Coronary artery (tissue), 2 donors: Measurements from ENCODE around the gene TSPYL4.

Experiments used
- DNase-seq: peaks from one replicate; pipeline ENCODE4 v3.0.0-alpha.2; 2017; ENCODE audit warnings: low spot score
- H3K27ac ChIP-seq, 2 donors: fragments of 200-600 bp; sonication (generic); one replicate each; pipeline ENCODE4 v1.5.1; 2016 to 2019
- H3K4me3 ChIP-seq: fragments of 200-600 bp; sonication (generic); 2 replicates; pipeline ENCODE4 v1.5.1; 2016; ENCODE audit warnings: mild to moderate bottlenecking, moderate library complexity
- TF ChIP-seq, protein P1 (sequence below): fragments of 200-600 bp; sonication (generic); IDR thresholded peaks from one replicate; pipeline ENCODE4 v1.5.1; 2019; ENCODE audit warnings: antibody characterized with exemption

Gene TSPYL4

GRCh38 chr6:116251568-116252384 lies 2.1 kb downstream of the TSPYL4 start:
- TF ChIP-seq, protein P1, sequence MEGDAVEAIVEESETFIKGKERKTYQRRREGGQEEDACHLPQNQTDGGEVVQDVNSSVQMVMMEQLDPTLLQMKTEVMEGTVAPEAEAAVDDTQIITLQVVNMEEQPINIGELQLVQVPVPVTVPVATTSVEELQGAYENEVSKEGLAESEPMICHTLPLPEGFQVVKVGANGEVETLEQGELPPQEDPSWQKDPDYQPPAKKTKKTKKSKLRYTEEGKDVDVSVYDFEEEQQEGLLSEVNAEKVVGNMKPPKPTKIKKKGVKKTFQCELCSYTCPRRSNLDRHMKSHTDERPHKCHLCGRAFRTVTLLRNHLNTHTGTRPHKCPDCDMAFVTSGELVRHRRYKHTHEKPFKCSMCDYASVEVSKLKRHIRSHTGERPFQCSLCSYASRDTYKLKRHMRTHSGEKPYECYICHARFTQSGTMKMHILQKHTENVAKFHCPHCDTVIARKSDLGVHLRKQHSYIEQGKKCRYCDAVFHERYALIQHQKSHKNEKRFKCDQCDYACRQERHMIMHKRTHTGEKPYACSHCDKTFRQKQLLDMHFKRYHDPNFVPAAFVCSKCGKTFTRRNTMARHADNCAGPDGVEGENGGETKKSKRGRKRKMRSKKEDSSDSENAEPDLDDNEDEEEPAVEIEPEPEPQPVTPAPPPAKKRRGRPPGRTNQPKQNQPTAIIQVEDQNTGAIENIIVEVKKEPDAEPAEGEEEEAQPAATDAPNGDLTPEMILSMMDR = no peak
- DNase-seq = no peak
- Histone ChIP-seq H3K27ac (peak overlapping the region; percentile 0 to 73), H3K4me3 (peak overlapping the region; percentile 86)

DNA sequence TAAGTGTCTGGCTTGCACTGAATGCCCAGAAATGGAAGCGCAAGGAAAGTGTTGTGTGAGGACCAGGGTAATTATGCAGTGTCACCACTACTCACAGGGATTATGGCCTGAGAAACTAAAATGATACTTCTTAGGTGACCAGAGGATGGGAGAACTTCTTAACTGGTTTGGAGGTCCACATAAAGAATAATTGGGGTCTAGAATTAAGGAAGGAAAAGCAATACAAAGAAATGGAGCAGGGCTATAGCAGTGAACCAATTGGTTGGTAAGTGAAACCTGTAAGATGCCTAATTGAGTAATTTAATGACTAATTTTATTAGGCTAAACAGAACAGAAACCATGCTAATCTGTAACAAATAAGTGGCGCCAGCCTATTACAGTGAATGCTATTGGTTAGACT lies 5.3 kb downstream of the TSPYL4 start:
- H3K27ac ChIP-seq = no peak overlapping the region
- TF ChIP-seq, protein P1 = no peak
- no peak overlapping the region for H3K4me3 ChIP-seq
- DNase-seq = no peak

DNA sequence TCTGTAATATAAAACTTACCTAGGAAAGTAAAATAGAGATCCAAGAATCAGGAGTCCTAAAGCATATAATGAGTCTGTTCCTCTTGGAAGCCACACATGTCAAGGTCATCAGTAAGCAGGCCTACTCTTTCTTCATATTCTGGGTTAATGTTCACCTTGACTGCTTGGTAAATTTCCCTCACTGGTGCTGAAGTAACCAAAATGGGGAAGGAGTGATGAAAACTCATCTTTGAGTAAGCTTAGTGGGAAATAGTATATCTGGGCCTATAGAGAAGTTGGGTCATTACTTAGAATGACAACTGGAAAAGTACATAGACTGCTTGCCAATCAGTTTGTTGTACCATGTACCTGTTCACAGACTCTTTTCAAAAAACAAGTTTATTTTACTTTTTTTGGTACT lies 6.6 kb downstream of the TSPYL4 start:
- H3K27ac ChIP-seq = no peak overlapping the region
- TF ChIP-seq, protein P1 = no peak
- no peak for DNase-seq
- H3K4me3 ChIP-seq = no peak overlapping the region

- TF ChIP-seq, protein P1 = no peak
- Histone ChIP-seq H3K27ac (peak overlapping the region in 1 of 2 donors; percentile 31), H3K4me3 (no peak overlapping the region)
- no peak for DNase-seq
Observed at GRCh38 chr6:116246089-116246488, 7.8 kb downstream of the TSPYL4 start.

DNA sequence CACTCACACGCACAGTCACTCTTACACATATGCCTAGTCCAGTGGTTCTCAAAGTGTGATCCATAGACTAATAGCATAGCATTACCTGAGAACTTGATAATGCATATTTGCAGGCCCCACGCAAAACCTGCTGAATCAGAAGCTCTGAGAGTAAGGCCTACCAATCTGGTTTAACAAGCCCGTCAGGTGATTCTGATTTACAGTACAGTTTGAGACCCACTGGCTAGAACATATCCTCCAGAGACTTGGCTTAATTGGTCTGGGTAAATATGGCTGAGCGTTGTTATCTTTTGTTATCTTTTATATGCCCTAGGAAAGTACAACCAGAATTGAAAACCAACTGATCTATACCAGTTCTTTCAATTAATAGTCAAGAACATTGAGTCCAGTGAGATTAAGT lies 9.6 kb downstream of the TSPYL4 start:
- TF ChIP-seq, protein P1 = no peak
- H3K4me3 ChIP-seq = no peak overlapping the region
- H3K27ac ChIP-seq = no peak overlapping the region
- no peak for DNase-seq

GRCh38 chr6:116239856-116240255 lies 14.0 kb downstream of the TSPYL4 start:
- no peak for DNase-seq
- no peak overlapping the region for H3K27ac ChIP-seq
- no peak overlapping the region for H3K4me3 ChIP-seq
- TF ChIP-seq, protein P1 = no peak

DNA sequence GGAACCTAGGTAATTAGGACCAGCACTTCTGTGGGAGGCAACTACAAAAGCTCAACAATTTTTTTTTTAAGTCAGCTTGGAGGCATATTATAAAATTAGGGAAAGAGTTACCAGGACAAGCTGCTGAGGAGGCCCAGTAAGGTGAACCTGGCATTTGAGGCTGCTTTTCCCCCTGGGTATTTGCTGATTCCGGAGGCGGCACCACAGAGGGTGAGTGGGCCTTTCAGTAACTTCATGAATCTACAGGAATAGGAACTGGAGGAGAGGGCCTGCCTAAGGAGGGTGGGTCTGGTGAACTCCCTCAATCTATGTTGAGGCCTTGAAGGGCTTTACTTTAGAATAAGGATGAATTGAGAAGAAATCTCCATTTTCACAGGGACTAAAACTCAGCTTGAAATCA lies 14.6 kb downstream of the TSPYL4 start:
- TF ChIP-seq, protein P1 = no peak
- H3K27ac ChIP-seq = no peak overlapping the region
- DNase-seq = no peak
- H3K4me3 ChIP-seq = no peak overlapping the region
